Endothelial cell of umbilical vein (primary cell): ENCODE measurements around the gene ZSCAN16. TPM values are rescaled to one million over a fixed set of nuclear protein-coding genes. Genes with fewer than 3 reads are reported as not detected.

Experiments
- BruUV-seq: library from RNA; stranded (reverse); fragments of 400-500 nt; replicated peaks from 2 replicates; lab custom pipeline; 2021; lab: Mats Ljungman, UMichigan
- CTCF ChIA-PET: fragments of 300-600, 350-600 bp; sonication (Branson Sonifier 250); formaldehyde crosslinking; loops from one replicate; lab custom pipeline; 2021; ENCODE audit warnings: antibody characterized with exemption, inconsistent platforms; lab: Charles Lee
- POLR2A ChIA-PET: fragments of 300-600, 350-600 bp; sonication (Branson Sonifier 250); formaldehyde crosslinking; loops from one replicate; lab custom pipeline; 2021; ENCODE audit warnings: antibody characterized with exemption, inconsistent platforms; lab: Charles Lee
- DNase-seq: peaks from one replicate; pipeline ENCODE4 v3.0.0-alpha.2; 2011; ENCODE audit warnings: low read depth, low spot score
- FAIRE-seq: peaks from 2 replicates; lab custom pipeline; 2011; peaks lifted over from hg19 to GRCh38; lab: Jason Lieb, UNC
- H2AFZ ChIP-seq: 2 replicates; pipeline ENCODE4 v1.6.0; 2012; ENCODE audit warnings: low read depth, low read length, control low read depth, inconsistent platforms
- H3K27ac ChIP-seq: 2 replicates; pipeline ENCODE4 v1.5.1; 2011; ENCODE audit warnings: low read depth, mild to moderate bottlenecking, control low read depth, low read length, moderate library complexity; ENCODE audit not compliant: insufficient read depth
- H3K27me3 ChIP-seq, 2 experiments: 2 replicates each; pipeline versions ENCODE4 v1.6.0 to v1.6.1; 2011; ENCODE audit warnings: low read length in 2 of 2, mixed read lengths in 1 of 2; ENCODE audit not compliant: control insufficient read depth in 2 of 2, insufficient read depth in 2 of 2
- H3K36me3 ChIP-seq, 2 experiments: 2 replicates in 1 of 2; 3 replicates in 1 of 2; pipeline ENCODE4 v1.5.1; 2011; ENCODE audit warnings: low read length in 2 of 2, mild to moderate bottlenecking in 1 of 2, moderate library complexity in 1 of 2; ENCODE audit not compliant: control insufficient read depth in 2 of 2, insufficient read depth in 2 of 2; ENCODE audit errors: extremely low read depth in 1 of 2
- H3K4me1 ChIP-seq: 3 replicates; pipeline ENCODE4 v1.5.1; 2011; ENCODE audit warnings: mild to moderate bottlenecking, low read length; ENCODE audit not compliant: control insufficient read depth, insufficient read depth; ENCODE audit errors: extremely low read depth
- H3K4me2 ChIP-seq: 2 replicates; pipeline ENCODE4 v1.6.1; 2011; ENCODE audit warnings: low read length, control low read depth, mixed read lengths; ENCODE audit not compliant: insufficient read depth
- H3K4me3 ChIP-seq, 3 experiments: fragments of 200-600 bp in 1 of 3; sonication (generic), shearing (Covaris generic) in 1 of 3; replicated peaks in 1 of 3; 2 replicates each; pipeline ENCODE4 v1.5.1; 2011 to 2016; ENCODE audit warnings: control low read depth in 3 of 3, low read length in 3 of 3, mild to moderate bottlenecking in 2 of 3, inconsistent platforms in 1 of 3, low read depth in 1 of 3, moderate library complexity in 1 of 3; ENCODE audit not compliant: insufficient read depth in 1 of 3
- H3K79me2 ChIP-seq: 2 replicates; pipeline ENCODE4 v1.6.0; 2012; ENCODE audit warnings: low read length, inconsistent platforms; ENCODE audit not compliant: control insufficient read depth, insufficient read depth
- H3K9ac ChIP-seq: replicated peaks from 2 replicates; pipeline ENCODE3; 2011; ENCODE audit warnings: low read length, control low read depth; ENCODE audit not compliant: insufficient read depth; ENCODE audit errors: extremely low read depth
- H3K9me1 ChIP-seq: replicated peaks from 3 replicates; pipeline ENCODE4 v1.6.0; 2011; ENCODE audit warnings: mild to moderate bottlenecking, low read length; ENCODE audit not compliant: control insufficient read depth, insufficient read depth; ENCODE audit errors: extremely low read depth
- H3K9me3 ChIP-seq: replicated peaks from 2 replicates; pipeline ENCODE4 v1.5.1; 2012; ENCODE audit warnings: low read length, inconsistent platforms; ENCODE audit not compliant: control insufficient read depth, insufficient read depth
- H4K20me1 ChIP-seq: replicated peaks from 2 replicates; pipeline ENCODE3; 2011; ENCODE audit warnings: mild to moderate bottlenecking, low read length; ENCODE audit not compliant: control insufficient read depth, insufficient read depth; ENCODE audit errors: extremely low read depth
- EZH2 ChIP-seq: IDR thresholded peaks from 2 replicates; pipeline ENCODE4 v1.6.1; 2012; ENCODE audit warnings: borderline replicate concordance, low read depth, mild to moderate bottlenecking, moderate library complexity, low read length, inconsistent platforms; ENCODE audit not compliant: severe bottlenecking
- JUN ChIP-seq: IDR thresholded peaks from 2 replicates; pipeline ENCODE4 v1.6.1; 2011; ENCODE audit warnings: borderline replicate concordance, low read depth; ENCODE audit not compliant: insufficient read length, insufficient read depth
- MYC ChIP-seq: IDR thresholded peaks from one replicate; pipeline ENCODE4 v1.6.1; 2011; ENCODE audit warnings: mild to moderate bottlenecking, low read depth, low read length
- POLR2AphosphoS5 ChIP-seq: IDR thresholded peaks from 2 replicates; pipeline ENCODE4 v1.6.1; 2012; ENCODE audit warnings: low read depth, mild to moderate bottlenecking, control low read depth, low read length, moderate library complexity; ENCODE audit not compliant: insufficient read depth
- dilution Hi-C: fragments of 300-500 bp; cut with MboI; formaldehyde crosslinking; loops from one replicate; pipeline ENCODE4 v1.15.0; 2019; ENCODE audit warnings: low sequenced_read_pairs; ENCODE audit not compliant: extremely low pct_ligation_motif_present
- intact Hi-C: fragments of 100-400 bp; cut with micrococcal nuclease; formaldehyde crosslinking; loops from one replicate; pipeline ENCODE4 v1.10.0; 2022
- polyA plus RNA-seq, 4 experiments: library from polyadenylated mRNA; depleted of rRNA in 3 of 4; stranded (reverse) in 3 of 4; unstranded in 1 of 4; fragments of >200 nt; gene quantifications; 2 replicates each; pipeline versions ENCODE4 v1.2.1 to v1.2.3, GENCODE V29; 2011 to 2012; ENCODE audit warnings: missing spikeins in 1 of 4
- total RNA-seq: library from RNA; stranded (reverse); gene quantifications from 2 replicates; pipeline ENCODE4 v1.2.3, GENCODE V29; 2021
- TF ChIP-seq, protein P1 (sequence below), 2 donors: IDR thresholded peaks; 1 replicate in 1 of 2; 2 replicates in 1 of 2; pipeline ENCODE4 v1.5.1; 2011; ENCODE audit warnings: low read length in 2 of 2, mild to moderate bottlenecking in 2 of 2, moderate library complexity in 2 of 2, control low read depth in 1 of 2, inconsistent platforms in 1 of 2, low read depth in 1 of 2; ENCODE audit not compliant: insufficient read depth in 1 of 2; ENCODE audit errors: extremely low read depth in 1 of 2
- TF ChIP-seq, protein P2 (sequence below): IDR thresholded peaks from 2 replicates; pipeline ENCODE4 v1.6.1; 2011; ENCODE audit not compliant: insufficient read depth, insufficient read length

ZSCAN16 gene
- total and polyA plus RNA-seq, 2 donors (not counting 3 experiments of a cell fraction or from before 2014, with no cell fraction given) = 4.9 to 7.7 TPM

DNA sequence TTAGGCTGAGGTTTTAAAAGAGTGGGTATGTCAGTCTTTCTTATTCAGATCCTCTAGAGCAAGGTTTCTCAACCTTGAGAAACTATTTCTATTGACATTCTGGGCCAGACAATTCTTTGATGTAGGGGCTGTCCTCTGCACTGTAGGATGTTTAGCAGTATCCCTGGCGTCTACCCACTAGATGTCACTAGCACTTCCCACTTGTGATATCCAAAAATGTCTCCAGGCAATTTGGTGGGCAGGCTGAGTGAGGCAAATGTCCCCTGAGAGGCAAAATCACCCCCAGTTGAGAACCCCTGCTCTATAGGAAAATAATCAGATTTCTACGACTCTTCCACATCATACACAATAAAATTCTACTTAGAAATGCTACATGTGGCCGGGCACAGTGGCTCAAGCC, 9.6 kb downstream of the ZSCAN16 start:
- Histone ChIP-seq H3K9me1 (no peaks in the 10 kb centered on the region), H3K36me3 (peaks cover 7 to 12% of the 10 kb centered on the region in 2 experiments), H3K79me2 (peaks cover 51% of the 10 kb centered on the region), H4K20me1 (no peaks in the 10 kb centered on the region), H3K4me3 (no peak overlapping the region), H3K4me2 (no peak overlapping the region), H3K27ac (no peak overlapping the region), H3K9me3 (no peaks in the 10 kb centered on the region), H3K4me1 (peaks cover 25% of the 10 kb centered on the region), H3K27me3 (no peaks in the 10 kb centered on the region), H2AFZ (no peak overlapping the region), H3K9ac (no peak overlapping the region)
- BruUV-seq = no TSS peak
- FAIRE-seq = peak; percentile 74
- dilution Hi-C loops = no loop called here
- CTCF ChIA-PET = interaction anchor here (0.8 to 2.1 kb wide), 2 partner anchors 146 to 222 kb away, joined by 3 to 25 read pairs; no protein-coding TSS in a partner anchor
- peak; percentile 45 for DNase-seq
- POLR2A ChIA-PET = no interaction called here
- TF ChIP-seq EZH2 = no peak
- TF ChIP-seq, protein P1, sequence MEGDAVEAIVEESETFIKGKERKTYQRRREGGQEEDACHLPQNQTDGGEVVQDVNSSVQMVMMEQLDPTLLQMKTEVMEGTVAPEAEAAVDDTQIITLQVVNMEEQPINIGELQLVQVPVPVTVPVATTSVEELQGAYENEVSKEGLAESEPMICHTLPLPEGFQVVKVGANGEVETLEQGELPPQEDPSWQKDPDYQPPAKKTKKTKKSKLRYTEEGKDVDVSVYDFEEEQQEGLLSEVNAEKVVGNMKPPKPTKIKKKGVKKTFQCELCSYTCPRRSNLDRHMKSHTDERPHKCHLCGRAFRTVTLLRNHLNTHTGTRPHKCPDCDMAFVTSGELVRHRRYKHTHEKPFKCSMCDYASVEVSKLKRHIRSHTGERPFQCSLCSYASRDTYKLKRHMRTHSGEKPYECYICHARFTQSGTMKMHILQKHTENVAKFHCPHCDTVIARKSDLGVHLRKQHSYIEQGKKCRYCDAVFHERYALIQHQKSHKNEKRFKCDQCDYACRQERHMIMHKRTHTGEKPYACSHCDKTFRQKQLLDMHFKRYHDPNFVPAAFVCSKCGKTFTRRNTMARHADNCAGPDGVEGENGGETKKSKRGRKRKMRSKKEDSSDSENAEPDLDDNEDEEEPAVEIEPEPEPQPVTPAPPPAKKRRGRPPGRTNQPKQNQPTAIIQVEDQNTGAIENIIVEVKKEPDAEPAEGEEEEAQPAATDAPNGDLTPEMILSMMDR (IDR thresholded peaks at IDR 0.05; ENCODE audit: extremely low read depth in 1 of 2, insufficient read depth in 1 of 2, low read depth in 1 of 2, low read length in 2 of 2) = peak; percentile 29 to 58
- no peak for TF ChIP-seq MYC
- intact Hi-C loops = loop anchor here (1.0 to 10.0 kb wide), 4 partner anchors 147 to 451 kb away; partner anchors contain the start of gene PGBD1

DNA sequence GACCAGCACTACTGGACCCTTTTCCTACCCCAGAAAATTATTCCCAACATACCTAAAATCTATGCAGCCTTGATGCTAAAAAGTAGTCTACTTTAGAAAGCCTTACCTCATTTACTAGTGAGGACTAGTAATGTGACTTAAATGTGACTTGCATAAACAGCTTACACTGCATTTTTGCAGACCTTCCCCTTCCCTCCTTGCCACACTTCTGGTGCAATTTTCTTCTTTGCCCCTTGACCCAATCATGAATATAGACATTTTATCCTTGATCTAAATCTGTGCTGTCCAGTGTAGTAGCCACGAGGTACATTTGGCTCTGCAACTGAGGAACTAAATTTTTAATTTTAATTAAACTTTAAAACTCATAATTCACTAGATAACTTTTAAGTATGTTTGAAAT, 10.3 kb downstream of the ZSCAN16 start:
- TF ChIP-seq POLR2AphosphoS5 = no peak
- TF ChIP-seq JUN = no peak
- TF ChIP-seq, protein P2, sequence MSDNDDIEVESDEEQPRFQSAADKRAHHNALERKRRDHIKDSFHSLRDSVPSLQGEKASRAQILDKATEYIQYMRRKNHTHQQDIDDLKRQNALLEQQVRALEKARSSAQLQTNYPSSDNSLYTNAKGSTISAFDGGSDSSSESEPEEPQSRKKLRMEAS = no peak
- Histone ChIP-seq H3K9me3 (no peaks in the 10 kb centered on the region), H3K79me2 (peaks cover 46% of the 10 kb centered on the region), H3K4me3 (no peak overlapping the region), H2AFZ (no peak overlapping the region), H3K9me1 (no peaks in the 10 kb centered on the region), H3K4me1 (peaks cover 25% of the 10 kb centered on the region), H3K27ac (no peak overlapping the region), H3K4me2 (no peak overlapping the region), H3K36me3 (peaks cover 3 to 6% of the 10 kb centered on the region in 2 experiments), H4K20me1 (no peaks in the 10 kb centered on the region), H3K9ac (no peak overlapping the region), H3K27me3 (no peaks in the 10 kb centered on the region)
- CTCF ChIA-PET = no interaction called here
- no peak for FAIRE-seq
- intact Hi-C loops = loop anchor here (1.0 to 10.0 kb wide), 5 partner anchors 147 to 548 kb away; partner anchors contain the start of gene PGBD1
- no TSS peak for BruUV-seq
- POLR2A ChIA-PET = no interaction called here
- dilution Hi-C loops = no loop called here
- no peak for DNase-seq
